ENCODE measurements around the gene VWF.

VWF gene

GRCh38 chr12:6073426-6073825, 51.0 kb downstream of the VWF start:
- no peak for TF ChIP-seq CTCF (IDR thresholded peaks at IDR 0.05; ENCODE audit: extremely low read depth, insufficient read depth, missing control alignments)
- DNase-seq (ENCODE audit: low spot score): no peak
- in situ Hi-C loops (cut with MboI; ENCODE audit: low pct_unique_long_range_greater_than_20kb, low sequenced_read_pairs, unreplicated experiment): no loop called here

- no peak for DNase-seq (ENCODE audit: low spot score)
- in situ Hi-C loops (cut with MboI; ENCODE audit: low pct_unique_long_range_greater_than_20kb, low sequenced_read_pairs, unreplicated experiment): no loop called here
- TF ChIP-seq CTCF (IDR thresholded peaks at IDR 0.05; ENCODE audit: extremely low read depth, insufficient read depth, missing control alignments): no peak
Observed at GRCh38 chr12:6072302-6072752, 52.1 kb downstream of the VWF start.

GRCh38 chr12:6071589-6071988, 52.9 kb downstream of the VWF start:
- in situ Hi-C loops (cut with MboI; ENCODE audit: low pct_unique_long_range_greater_than_20kb, low sequenced_read_pairs, unreplicated experiment): no loop called here

GRCh38 chr12:6070472-6071257, 53.8 kb downstream of the VWF start:
- in situ Hi-C loops (cut with MboI; ENCODE audit: low pct_unique_long_range_greater_than_20kb, low sequenced_read_pairs, unreplicated experiment): no loop called here
- no peak for DNase-seq (ENCODE audit: low spot score)
- TF ChIP-seq CTCF (IDR thresholded peaks at IDR 0.05; ENCODE audit: extremely low read depth, insufficient read depth, missing control alignments): no peak

More at GRCh38 chr12:6071589-6071988, 52.9 kb downstream of the VWF start:
- no peak for DNase-seq (ENCODE audit: low spot score)
- no peak for TF ChIP-seq CTCF (IDR thresholded peaks at IDR 0.05; ENCODE audit: extremely low read depth, insufficient read depth, missing control alignments)

GRCh38 chr12:6069437-6070093, 54.9 kb downstream of the VWF start:
- DNase-seq (ENCODE audit: low spot score): no peak
- in situ Hi-C loops (cut with MboI; ENCODE audit: low pct_unique_long_range_greater_than_20kb, low sequenced_read_pairs, unreplicated experiment): no loop called here
- no peak for TF ChIP-seq CTCF (IDR thresholded peaks at IDR 0.05; ENCODE audit: extremely low read depth, insufficient read depth, missing control alignments)

DNA sequence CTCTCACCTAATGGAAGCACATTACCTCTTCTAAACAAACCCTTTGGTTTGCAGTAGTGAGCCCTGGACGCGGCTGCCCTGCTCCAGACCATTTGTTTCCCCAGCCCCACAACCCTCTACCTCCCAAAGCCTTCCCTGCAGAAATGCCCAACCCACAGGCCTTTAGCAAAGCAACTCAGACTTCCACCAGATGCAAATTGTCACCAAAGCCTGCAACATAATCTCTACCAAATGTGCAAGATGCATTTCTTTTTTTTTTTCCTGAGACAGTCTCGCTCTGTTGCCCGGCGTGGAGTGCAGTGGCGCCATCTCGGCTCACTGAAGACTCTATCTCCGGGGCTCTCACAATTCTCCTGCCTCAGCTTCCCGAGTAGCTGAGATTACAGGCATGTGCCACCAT, 56.2 kb downstream of the VWF start:
- no peak for DNase-seq (ENCODE audit: low spot score)
- no peak for TF ChIP-seq CTCF (IDR thresholded peaks at IDR 0.05; ENCODE audit: extremely low read depth, insufficient read depth, missing control alignments)
- in situ Hi-C loops (cut with MboI; ENCODE audit: low pct_unique_long_range_greater_than_20kb, low sequenced_read_pairs, unreplicated experiment): no loop called here
